ENCODE results near the gene ZNF423. TPM values are rescaled to one million over a fixed set of nuclear protein-coding genes. Genes with fewer than 3 reads are reported as not detected.

The ZNF423 gene
- total and polyA plus RNA-seq, 2 donors: 6.4 to 14.0 TPM

DNA sequence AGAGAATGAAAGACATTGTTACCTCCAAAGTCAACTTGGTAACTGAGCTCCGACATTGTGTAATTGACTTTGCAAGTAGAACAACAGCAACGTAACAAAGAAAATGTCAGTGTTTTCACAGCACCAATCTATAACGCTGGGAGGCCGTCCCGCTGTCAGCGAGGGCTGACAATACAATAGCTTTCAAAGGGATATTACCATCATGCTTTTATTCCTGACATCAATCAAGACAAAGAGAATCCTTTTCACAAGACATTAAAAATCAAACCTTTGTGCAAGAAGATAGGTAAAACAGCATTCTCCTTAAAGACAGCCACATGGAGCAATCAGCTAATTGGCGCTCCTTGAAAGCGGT lies 6.2 kb downstream of the ZNF423 start:
- no peak for DNase-seq (ENCODE audit: extremely low spot score)
- no peak overlapping the region for H3K4me3 ChIP-seq (ENCODE audit: low read depth, low read length)
- H3K27ac ChIP-seq (ENCODE audit: low read depth): no peak overlapping the region
- 84% methylated on average over 8 of the region's 8 CpGs for WGBS
- H3K4me1 ChIP-seq (ENCODE audit: insufficient read depth): no peaks in the 10 kb centered on the region
- no peaks in the 10 kb centered on the region for H3K36me3 ChIP-seq (ENCODE audit: insufficient read depth)

DNA sequence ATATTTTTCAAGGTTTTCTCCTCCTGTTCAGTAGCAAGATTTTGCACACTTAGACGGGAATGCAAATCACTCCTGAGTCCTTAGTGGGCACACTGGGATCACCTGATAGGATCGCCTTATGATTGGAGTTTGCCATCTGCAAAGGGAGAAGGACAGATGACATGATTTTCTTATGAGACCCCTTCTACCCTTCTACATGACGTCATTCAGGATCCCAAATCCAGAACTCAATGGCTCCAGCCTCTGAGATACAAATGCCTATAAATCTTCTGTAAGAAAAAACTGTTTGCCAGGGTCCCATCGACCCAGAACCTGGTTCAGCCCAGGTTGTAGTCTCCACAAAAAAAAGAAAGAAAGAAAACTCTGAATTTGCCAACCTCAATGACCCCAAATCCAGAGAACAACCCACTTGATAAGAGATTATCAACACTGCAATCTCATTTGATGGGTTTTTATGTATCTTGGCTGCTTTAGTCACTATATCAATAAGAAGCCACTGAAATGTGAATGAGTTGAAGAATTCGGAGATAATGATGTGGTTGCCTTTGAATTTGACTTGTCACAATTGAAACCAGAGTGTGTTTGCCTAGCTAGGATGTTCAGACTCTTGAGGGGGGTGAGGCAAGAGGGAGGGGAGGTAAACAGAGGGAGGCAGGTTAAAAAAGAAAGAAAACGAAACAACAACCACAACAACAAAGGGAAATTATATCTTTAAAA lies 6.7 kb downstream of the ZNF423 start:
- Histone ChIP-seq H3K27ac (ENCODE audit: low read depth) (no peak overlapping the region), H3K4me3 (ENCODE audit: low read depth, low read length) (no peak overlapping the region), H3K36me3 (ENCODE audit: insufficient read depth) (no peaks in the 10 kb centered on the region), H3K4me1 (ENCODE audit: insufficient read depth) (no peaks in the 10 kb centered on the region)
- WGBS: 85% methylated on average over 6 of the region's 6 CpGs
- no peak for DNase-seq (ENCODE audit: extremely low spot score)

DNA sequence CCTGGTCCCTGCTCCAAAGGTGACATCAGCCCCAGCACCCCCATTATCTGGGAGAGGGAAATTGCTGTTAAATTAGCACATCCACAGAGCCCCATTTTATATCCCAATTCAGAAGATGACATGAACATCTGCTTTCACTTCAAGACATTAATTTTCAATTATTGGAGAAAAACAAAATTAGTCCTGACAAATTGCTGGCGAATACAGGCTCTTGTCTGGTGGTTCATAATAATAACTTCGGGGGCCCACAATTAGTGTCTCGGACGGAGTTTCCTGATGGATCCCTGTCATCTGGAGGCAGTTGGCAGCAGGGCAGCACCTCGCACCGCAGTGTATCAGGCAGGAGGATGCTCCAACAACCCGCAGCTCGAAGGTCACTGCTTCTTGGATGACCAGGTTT lies 7.4 kb downstream of the ZNF423 start:
- DNase-seq (ENCODE audit: extremely low spot score): no peak
- WGBS: 93% methylated on average over 8 of the region's 8 CpGs
- Histone ChIP-seq H3K27ac (ENCODE audit: low read depth) (no peak overlapping the region), H3K4me1 (ENCODE audit: insufficient read depth) (no peaks in the 10 kb centered on the region), H3K4me3 (ENCODE audit: low read depth, low read length) (no peak overlapping the region), H3K36me3 (ENCODE audit: insufficient read depth) (no peaks in the 10 kb centered on the region)

DNA sequence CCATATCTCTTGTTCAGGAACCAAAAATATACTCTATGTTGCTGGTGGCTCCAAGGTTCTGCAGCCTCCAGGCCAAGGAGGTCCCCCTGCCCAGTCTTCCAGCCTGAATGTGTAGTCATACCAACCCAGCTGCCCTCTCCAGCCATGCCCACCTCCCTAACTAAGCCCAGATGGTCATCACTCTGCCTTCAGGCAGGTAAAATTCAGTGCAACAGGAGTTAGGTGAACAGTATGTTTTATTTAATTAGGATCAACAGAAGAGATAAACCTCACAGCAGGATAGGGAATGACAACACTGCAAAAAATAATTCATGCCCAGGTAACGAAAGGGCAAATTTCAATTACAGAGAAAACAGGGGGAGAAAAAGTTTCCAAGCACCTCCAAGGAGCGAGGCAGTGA lies 9.1 kb downstream of the ZNF423 start:
- 93% methylated on average over 2 of the region's 2 CpGs for WGBS
- Histone ChIP-seq H3K4me1 (ENCODE audit: insufficient read depth) (no peaks in the 10 kb centered on the region), H3K27ac (ENCODE audit: low read depth) (no peak overlapping the region), H3K4me3 (ENCODE audit: low read depth, low read length) (no peak overlapping the region), H3K36me3 (ENCODE audit: insufficient read depth) (no peaks in the 10 kb centered on the region)
- no peak for DNase-seq (ENCODE audit: extremely low spot score)

DNA sequence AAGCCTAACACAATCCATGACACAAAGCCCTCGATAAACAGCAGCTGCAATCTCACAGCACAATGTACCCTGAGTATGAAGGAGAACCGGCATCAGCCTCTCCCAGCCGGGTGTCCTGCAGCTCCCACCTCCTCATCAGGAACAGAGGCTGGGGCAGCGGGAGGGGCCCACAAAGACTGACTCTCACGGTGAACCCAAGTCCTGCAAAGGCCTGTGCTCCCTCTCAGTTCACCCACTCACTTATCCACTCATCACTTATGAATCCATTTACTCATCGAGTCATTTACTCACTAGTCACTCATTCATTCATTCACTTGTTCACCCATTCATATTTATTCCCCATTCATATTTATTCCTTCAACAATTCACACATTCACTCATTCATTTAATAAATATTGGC lies 11.6 kb downstream of the ZNF423 start:
- WGBS: 59% methylated on average over 6 of the region's 6 CpGs
- no peak for DNase-seq (ENCODE audit: extremely low spot score)
- no peak overlapping the region for H3K4me3 ChIP-seq (ENCODE audit: low read depth, low read length)
- H3K36me3 ChIP-seq (ENCODE audit: insufficient read depth): no peaks in the 10 kb centered on the region
- no peak overlapping the region for H3K27ac ChIP-seq (ENCODE audit: low read depth)
- no peaks in the 10 kb centered on the region for H3K4me1 ChIP-seq (ENCODE audit: insufficient read depth)

DNA sequence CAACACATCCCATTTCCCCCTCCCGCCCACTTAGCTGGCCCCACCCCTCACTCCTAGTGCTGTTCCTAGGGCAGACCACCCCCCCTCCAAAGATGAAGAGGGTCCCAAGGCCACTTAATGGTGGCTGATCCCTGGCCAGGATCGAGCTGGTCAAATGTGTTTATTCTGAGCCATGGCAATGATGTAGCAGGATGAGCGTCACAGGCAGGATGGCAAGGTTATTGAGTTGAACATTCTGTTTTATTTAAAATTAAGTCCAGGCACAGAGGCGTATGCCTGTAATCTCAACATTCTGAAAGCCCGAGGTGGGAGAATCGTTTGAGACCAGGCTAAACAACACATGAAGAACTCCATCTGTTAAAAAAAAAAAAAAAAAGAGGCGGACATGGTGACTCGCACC lies 12.2 kb downstream of the ZNF423 start:
- no peak overlapping the region for H3K27ac ChIP-seq (ENCODE audit: low read depth)
- H3K4me1 ChIP-seq (ENCODE audit: insufficient read depth): no peaks in the 10 kb centered on the region
- no peak overlapping the region for H3K4me3 ChIP-seq (ENCODE audit: low read depth, low read length)
- no peaks in the 10 kb centered on the region for H3K36me3 ChIP-seq (ENCODE audit: insufficient read depth)
- DNase-seq (ENCODE audit: extremely low spot score): no peak
- WGBS: 58% methylated on average over 8 of the region's 8 CpGs

DNA sequence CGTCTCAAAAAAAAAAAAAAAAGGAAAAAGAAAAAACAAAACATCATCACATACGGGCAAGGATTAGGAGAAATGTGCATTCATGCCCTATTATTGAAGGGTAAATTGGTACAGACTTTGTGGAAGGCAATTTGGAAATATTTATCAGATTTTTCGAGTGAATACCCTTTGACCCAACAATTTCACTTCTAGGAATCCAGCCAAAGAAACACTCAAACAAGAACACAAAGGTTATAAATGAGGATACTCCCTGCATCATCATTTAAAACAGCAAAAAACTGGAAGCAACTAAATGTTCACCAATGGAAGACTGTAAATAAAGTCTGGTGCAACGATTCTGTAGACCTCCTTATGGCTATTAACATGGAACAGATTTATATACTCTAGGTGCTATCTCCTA lies 12.9 kb downstream of the ZNF423 start:
- Histone ChIP-seq H3K27ac (ENCODE audit: low read depth) (no peak overlapping the region), H3K4me3 (ENCODE audit: low read depth, low read length) (no peak overlapping the region), H3K4me1 (ENCODE audit: insufficient read depth) (no peaks in the 10 kb centered on the region), H3K36me3 (ENCODE audit: insufficient read depth) (no peaks in the 10 kb centered on the region)
- DNase-seq (ENCODE audit: extremely low spot score): no peak
- 48% methylated on average over 4 of the region's 4 CpGs for WGBS

DNA sequence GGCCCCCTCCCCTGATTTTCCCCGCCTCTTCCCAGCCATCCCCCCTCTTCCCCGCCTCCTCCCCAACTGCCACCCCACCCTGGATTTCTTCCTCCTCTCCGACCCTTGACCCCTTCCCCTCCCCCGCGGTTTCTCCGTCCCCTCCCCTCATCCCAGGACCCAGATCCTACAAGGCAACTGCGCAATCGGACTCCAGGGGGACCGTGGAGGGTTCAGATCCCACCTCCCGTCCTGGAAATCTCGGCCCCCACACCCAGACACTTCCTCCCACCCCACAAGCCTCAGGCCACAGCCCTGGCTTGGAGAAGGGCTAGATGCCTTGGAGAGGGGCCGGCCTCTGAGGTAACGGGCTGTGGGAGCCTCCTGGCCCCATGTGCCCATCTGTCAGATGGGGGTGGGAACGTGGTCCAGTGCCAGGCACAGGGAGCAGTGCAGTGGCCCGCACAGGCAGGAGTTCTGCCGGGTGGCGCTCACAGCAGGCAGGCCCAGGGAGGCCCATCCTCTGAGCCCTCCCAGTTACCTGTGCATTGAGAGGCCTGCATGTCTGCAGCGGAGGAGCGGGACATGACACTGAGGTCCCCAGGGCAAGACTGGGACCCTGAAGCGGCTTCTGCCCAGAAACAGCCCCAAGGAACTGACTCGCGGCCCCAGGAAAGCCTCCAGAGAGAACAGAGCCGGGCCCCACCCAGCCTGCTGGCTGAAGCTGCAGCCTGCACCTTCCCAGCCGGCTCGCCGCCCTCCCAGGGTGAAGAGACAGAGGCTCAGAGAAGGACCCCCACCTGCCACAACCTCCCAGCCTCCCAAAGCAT lies 16.7 kb downstream of the ZNF423 start:
- peak overlapping the region; percentile 22 for H3K4me3 ChIP-seq (ENCODE audit: low read depth, low read length)
- no peaks in the 10 kb centered on the region for H3K36me3 ChIP-seq (ENCODE audit: insufficient read depth)
- no peaks in the 10 kb centered on the region for H3K4me1 ChIP-seq (ENCODE audit: insufficient read depth)
- no peak for DNase-seq (ENCODE audit: extremely low spot score)
- 45% methylated on average over 26 of the region's 26 CpGs for WGBS
- H3K27ac ChIP-seq (ENCODE audit: low read depth): no peak overlapping the region

DNA sequence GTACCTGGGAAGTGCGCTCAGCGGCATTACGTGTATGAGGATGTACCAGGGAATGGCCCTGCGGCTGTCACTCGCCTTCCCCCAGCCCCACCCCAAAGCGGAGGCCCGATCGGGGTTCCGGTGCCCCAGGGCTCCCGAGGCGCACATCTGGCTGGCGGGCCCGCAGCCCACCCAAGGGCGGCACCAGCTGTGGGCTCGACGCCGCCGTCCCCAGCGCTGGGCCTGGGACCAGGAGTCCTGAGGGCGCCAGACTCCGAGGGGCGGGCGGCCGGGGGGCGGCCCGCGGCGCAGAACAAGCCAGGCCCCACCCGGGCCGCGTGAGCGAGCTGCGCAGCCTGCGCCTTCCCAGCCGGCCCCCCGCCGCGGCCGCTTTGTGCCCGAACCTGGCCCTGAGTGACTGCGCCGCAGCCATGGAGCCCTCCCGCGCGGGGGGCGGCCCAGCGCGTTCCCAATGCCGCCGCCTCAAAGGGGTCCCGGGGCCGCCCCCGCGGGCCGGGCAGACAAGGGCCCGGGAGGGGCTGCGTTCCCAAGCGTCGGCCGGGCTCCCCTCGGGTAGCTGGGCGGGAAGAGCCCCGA lies 17.4 kb downstream of the ZNF423 start:
- WGBS: 14% methylated on average over 63 of the region's 63 CpGs
- Histone ChIP-seq H3K4me3 (ENCODE audit: low read depth, low read length) (peak overlapping the region; percentile 22), H3K4me1 (ENCODE audit: insufficient read depth) (no peaks in the 10 kb centered on the region)

DNA sequence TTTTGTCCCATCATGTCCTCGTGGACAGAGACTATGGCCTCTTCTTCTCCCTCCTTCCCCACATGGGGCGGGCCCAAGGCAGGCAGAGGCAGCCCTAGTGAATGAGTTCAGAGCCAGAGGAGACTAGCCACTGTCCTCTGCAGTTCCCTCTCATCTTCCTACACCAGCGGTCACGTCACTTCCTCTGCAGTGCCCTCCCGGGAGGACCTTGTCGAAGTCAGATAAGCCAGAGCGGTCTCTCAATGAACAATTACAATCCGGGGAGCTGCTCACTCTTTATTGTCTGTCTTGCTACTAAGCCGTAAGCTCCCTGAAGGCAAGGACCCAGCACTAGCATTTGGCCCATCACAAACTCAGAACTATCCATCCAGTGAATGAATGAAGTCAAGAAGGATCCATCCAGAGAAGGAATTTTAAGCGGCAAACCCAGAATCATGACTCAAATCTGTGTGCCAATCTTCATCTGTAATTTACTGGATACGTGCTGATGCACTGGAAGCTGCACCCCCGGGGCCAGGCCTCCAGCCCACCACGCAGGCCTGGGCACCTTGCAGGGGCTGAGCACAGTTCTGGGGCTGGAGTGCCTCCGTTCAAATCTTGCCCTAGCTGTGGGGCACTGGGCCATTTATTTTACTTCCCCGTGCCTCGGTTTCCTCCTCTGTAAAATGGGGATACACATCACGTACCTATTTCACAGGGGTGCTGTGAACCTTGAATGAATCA lies 18.1 kb downstream of the ZNF423 start:
- 83% methylated on average over 17 of the region's 17 CpGs for WGBS
- no peaks in the 10 kb centered on the region for H3K36me3 ChIP-seq (ENCODE audit: insufficient read depth)
- no peak for DNase-seq (ENCODE audit: extremely low spot score)
- peak overlapping the region; percentile 22 for H3K4me3 ChIP-seq (ENCODE audit: low read depth, low read length)
- no peak overlapping the region for H3K27ac ChIP-seq (ENCODE audit: low read depth)
- H3K4me1 ChIP-seq (ENCODE audit: insufficient read depth): no peaks in the 10 kb centered on the region

More for the DNA sequence above, 17.4 kb downstream of the ZNF423 start:
- Histone ChIP-seq H3K36me3 (ENCODE audit: insufficient read depth) (no peaks in the 10 kb centered on the region), H3K27ac (ENCODE audit: low read depth) (peak overlapping the region; percentile 53)
- DNase-seq (ENCODE audit: extremely low spot score): no peak

DNA sequence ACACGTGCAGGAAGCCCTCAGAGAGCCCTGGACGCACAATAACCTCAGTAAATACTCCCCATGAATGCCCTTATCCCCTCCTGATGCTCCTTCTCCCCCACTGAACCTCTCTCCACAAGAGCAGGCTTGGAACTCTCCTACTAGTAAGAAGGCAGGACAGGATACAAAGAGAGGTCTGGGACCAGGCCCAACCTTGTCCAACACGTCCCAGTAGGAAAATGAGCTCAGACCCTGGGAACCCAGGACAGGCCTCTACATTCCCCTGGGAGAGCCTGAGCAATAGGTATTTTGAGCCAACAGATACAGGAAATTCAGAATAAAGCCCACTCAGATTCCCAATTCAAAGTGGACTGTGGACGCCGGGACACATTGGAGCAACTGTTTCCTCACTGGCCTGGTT lies 19.2 kb downstream of the ZNF423 start:
- Histone ChIP-seq H3K4me1 (ENCODE audit: insufficient read depth) (no peaks in the 10 kb centered on the region), H3K4me3 (ENCODE audit: low read depth, low read length) (no peak overlapping the region), H3K36me3 (ENCODE audit: insufficient read depth) (no peaks in the 10 kb centered on the region), H3K27ac (ENCODE audit: low read depth) (no peak overlapping the region)
- 74% methylated on average over 5 of the region's 5 CpGs for WGBS
- DNase-seq (ENCODE audit: extremely low spot score): no peak

DNA sequence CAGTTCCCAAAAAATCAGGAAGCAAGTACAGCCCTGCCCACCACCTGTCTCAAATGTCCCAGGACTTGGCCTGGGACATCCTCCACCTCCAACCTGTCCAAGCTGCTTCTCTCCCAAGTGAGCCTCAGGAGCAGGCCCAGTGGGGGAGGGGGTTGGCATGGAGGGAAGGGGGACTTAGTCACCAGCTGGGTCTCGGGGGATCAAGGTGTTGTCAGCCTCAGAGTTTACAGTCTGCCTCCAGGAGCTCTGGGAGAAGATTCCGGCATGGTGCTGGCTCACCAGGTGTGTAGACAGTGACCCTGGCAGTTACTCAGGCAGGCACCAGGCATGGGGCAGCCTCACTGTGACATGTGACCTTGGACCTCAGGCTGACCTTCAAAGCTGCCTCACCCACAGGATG lies 19.7 kb downstream of the ZNF423 start:
- Histone ChIP-seq H3K27ac (ENCODE audit: low read depth) (no peak overlapping the region), H3K4me3 (ENCODE audit: low read depth, low read length) (no peak overlapping the region), H3K4me1 (ENCODE audit: insufficient read depth) (no peaks in the 10 kb centered on the region), H3K36me3 (ENCODE audit: insufficient read depth) (no peaks in the 10 kb centered on the region)
- WGBS: 87% methylated on average over 2 of the region's 2 CpGs
- DNase-seq (ENCODE audit: extremely low spot score): no peak

DNA sequence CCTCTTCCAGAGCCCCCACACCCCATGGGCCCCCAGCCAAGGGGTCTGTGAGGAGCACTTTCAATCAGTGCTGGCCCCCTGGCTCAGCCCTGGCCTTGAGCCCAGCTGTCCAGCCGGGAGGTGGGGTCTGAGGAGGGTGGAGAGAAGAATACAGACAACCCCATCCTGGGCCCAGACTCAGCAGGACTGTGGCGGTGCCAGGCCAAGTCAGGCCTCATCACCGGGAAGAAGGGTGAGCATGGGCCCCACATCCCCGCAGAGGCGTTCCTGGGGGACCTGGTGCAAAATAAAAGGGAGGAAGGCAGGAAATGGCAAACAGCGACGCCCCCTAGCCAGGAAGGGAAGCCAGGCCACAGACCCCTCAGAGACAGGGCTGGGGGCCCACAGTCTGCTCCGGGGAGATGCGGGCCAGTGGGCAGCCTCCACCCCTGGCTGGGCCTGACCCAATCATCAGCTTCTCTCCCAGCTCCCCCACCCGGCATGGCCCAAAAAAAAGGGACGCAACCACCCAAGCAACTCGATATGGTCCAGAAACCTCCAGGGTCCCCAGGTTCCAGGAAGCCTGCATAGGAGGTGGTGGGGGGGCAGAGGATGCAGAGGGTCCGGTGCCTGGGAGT lies 20.6 kb downstream of the ZNF423 start:
- H3K4me1 ChIP-seq (ENCODE audit: insufficient read depth): no peaks in the 10 kb centered on the region
- no peak for DNase-seq (ENCODE audit: extremely low spot score)
- peak overlapping the region; percentile 86 for H3K27ac ChIP-seq (ENCODE audit: low read depth)
- H3K4me3 ChIP-seq (ENCODE audit: low read depth, low read length): no peak overlapping the region
- WGBS: 30% methylated on average over 13 of the region's 13 CpGs
- H3K36me3 ChIP-seq (ENCODE audit: insufficient read depth): no peaks in the 10 kb centered on the region

All from urinary bladder (tissue), 4 donors.